Measurements from ENCODE around the gene ACER2. TPM values are rescaled to one million over a fixed set of nuclear protein-coding genes. Genes with fewer than 3 reads are reported as not detected.
"Not testable (repeated sequence)": the region's sequence is repeated elsewhere in the genome, so short reads cannot be mapped to it uniquely, and the experiment has no call there.

The ACER2 gene
- total RNA-seq, 1 donor: 4.7 TPM

DNA sequence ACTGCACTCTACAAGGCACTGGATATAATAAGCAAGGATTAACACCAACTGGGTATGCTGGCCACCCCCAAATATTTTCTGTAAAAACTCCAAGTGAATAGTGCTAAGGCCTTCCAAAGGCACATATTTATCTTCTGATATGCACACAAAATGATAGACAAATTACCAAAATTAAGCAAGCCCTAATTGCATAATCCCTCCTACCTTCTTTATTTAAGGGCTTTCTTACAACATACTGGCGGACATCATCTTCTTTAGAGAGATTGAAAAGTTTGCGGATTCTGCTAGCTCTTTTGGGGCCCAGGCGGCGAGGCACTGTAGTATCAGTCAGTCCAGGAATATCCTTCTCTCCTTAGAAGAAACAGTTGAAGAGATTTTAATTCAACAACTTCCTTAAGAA lies 30.6 kb upstream of the ACER2 start:
- no peak for DNase-seq (ENCODE audit: low read depth)
- H3K4me3 ChIP-seq (ENCODE audit: low read depth, low read length): peak overlapping the region; percentile 82
- TF ChIP-seq, protein P1, sequence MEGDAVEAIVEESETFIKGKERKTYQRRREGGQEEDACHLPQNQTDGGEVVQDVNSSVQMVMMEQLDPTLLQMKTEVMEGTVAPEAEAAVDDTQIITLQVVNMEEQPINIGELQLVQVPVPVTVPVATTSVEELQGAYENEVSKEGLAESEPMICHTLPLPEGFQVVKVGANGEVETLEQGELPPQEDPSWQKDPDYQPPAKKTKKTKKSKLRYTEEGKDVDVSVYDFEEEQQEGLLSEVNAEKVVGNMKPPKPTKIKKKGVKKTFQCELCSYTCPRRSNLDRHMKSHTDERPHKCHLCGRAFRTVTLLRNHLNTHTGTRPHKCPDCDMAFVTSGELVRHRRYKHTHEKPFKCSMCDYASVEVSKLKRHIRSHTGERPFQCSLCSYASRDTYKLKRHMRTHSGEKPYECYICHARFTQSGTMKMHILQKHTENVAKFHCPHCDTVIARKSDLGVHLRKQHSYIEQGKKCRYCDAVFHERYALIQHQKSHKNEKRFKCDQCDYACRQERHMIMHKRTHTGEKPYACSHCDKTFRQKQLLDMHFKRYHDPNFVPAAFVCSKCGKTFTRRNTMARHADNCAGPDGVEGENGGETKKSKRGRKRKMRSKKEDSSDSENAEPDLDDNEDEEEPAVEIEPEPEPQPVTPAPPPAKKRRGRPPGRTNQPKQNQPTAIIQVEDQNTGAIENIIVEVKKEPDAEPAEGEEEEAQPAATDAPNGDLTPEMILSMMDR (IDR thresholded peaks at IDR 0.05; ENCODE audit: insufficient read depth, low read depth, low read length): no peak

DNA sequence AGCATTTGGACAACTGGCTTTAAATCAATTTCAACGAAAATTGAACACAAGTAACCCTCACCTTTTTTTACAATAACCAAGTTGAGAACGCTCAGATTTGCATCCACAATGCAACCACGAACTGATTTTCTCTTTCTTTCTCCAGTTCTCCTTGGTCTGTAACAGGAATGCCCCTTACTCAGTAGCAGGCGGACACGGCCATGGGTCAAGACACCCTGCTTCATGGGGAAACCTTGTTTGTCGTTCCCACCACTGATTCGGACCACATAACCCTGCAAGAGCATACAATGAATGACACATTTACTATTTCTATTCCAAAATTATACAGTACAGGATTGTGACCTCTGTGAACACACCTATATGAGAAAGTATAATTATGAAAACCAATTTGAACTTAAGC lies 30.2 kb upstream of the ACER2 start:
- no peak for DNase-seq (ENCODE audit: low read depth)
- H3K4me3 ChIP-seq (ENCODE audit: low read depth, low read length): peak overlapping the region; percentile 82
- TF ChIP-seq, protein P1 (IDR thresholded peaks at IDR 0.05; ENCODE audit: insufficient read depth, low read depth, low read length): no peak

DNA sequence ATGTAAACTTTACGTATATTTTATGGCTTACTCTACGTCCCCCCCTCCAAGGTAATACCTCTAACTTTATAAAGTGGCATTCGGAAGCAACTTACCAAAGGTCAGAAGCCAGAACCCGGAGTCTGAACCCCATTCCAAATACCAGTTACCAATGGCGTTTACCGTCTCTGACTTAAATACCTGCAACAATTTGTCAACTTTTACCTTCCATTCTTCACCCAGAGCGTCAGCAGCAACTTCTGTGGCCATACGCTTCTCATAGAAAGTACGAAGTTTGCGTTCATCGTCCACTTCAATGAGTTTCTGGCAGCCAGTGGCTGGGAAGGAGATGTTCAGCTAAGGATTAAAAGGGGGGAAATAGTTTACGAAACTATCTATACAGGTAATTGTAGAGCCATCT lies 29.5 kb upstream of the ACER2 start:
- DNase-seq (ENCODE audit: low read depth): no peak

DNA sequence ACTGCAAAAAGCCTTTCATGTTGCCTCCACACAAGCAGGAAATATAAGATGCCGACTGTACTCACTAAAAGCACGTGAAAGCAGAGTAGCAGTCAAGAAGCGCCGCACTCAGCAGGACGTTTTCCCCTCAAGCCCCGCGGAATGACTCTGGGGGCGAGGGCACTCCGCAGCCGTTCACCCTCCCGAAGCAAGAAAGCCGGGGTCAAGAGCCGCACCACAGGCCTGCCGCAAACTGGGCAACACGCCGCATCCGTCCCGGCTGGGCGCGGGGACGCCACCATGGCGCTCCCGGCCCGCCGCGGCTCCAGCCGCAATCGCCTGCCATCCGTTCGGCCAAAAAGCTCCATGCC lies 29.1 kb upstream of the ACER2 start:
- peak; percentile 43 for DNase-seq (ENCODE audit: low read depth)
- TF ChIP-seq, protein P1 (IDR thresholded peaks at IDR 0.05; ENCODE audit: insufficient read depth, low read depth, low read length): no peak
- peak overlapping the region; percentile 82 for H3K4me3 ChIP-seq (ENCODE audit: low read depth, low read length)

More for the DNA sequence above, 29.5 kb upstream of the ACER2 start:
- TF ChIP-seq, protein P1 (IDR thresholded peaks at IDR 0.05; ENCODE audit: insufficient read depth, low read depth, low read length): no peak
- H3K4me3 ChIP-seq (ENCODE audit: low read depth, low read length): peak overlapping the region; percentile 82

DNA sequence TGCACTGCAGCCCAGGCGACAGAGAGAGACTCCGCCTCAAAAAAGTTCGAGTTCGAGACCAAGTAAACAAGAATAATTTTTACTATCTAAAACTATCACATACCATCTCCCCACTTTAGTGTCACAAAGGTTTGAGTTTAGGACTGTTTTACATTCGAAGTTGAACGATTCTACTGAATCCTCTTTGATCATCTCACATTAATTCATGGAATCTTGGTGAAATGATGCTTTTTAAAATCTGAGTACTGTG lies 28.1 kb upstream of the ACER2 start:
- TF ChIP-seq, protein P1 (IDR thresholded peaks at IDR 0.05; ENCODE audit: insufficient read depth, low read depth, low read length): no peak
- H3K4me3 ChIP-seq (ENCODE audit: low read depth, low read length): peak overlapping the region; percentile 82
- DNase-seq (ENCODE audit: low read depth): no peak

DNA sequence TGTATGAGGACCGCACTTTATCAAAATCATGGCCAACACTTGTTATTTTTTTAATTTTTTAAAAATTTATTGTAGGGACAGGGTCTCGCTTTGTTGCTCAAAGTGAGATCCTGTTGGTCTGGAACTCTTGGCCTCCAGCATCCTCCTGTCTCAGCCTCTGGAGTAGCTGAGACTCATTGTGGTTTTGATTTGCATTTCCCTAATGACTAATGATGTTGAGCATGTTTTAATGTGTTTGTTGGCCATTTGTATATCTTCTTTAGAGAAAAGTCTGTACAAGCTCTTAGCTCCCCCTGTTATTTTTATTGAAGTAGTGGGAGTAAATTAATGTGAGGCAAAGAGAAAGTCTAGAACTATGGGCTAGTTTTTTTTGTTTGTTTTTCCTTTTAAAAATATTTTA lies 27.2 kb upstream of the ACER2 start:
- no peak overlapping the region for H3K4me3 ChIP-seq (ENCODE audit: low read depth, low read length)
- TF ChIP-seq, protein P1 (IDR thresholded peaks at IDR 0.05; ENCODE audit: insufficient read depth, low read depth, low read length): no peak
- DNase-seq (ENCODE audit: low read depth): no peak

DNA sequence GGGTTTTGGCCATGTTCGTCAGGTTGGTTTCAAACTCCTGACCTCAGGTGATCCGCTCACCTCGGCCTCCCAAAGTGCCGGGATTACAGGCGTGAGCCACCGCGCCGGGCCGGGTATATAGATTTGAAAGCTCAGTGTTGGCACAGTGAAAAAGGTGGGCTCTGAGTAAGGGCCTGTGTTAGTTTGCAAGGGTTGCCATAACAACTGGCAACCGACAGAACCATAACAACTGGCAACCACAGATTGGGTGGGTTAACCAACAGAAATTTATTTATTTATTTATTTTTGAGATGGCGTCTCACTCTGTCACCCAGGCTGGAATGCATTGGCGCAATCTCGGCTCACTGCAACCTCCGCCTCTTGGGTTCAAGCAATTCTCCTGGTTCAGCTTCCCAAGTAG lies 23.6 kb upstream of the ACER2 start:
- H3K4me3 ChIP-seq (ENCODE audit: low read depth, low read length): not testable (repeated sequence)

More for the DNA sequence above, 23.6 kb upstream of the ACER2 start:
- DNase-seq (ENCODE audit: low read depth): not testable (repeated sequence)

All from fibroblast of villous mesenchyme (primary cell).